Endothelial cell of umbilical vein (primary cell): ENCODE results near the gene MYBBP1A. TPM values are rescaled to one million over a fixed set of nuclear protein-coding genes. Genes with fewer than 3 reads are reported as not detected.

Experiments used
- BruUV-seq: library from RNA; stranded (reverse); fragments of 400-500 nt; replicated peaks from 2 replicates; lab custom pipeline; 2021; lab: Mats Ljungman, UMichigan
- CTCF ChIA-PET: fragments of 300-600, 350-600 bp; sonication (Branson Sonifier 250); formaldehyde crosslinking; loops from one replicate; lab custom pipeline; 2021; ENCODE audit warnings: antibody characterized with exemption, inconsistent platforms; lab: Charles Lee
- POLR2A ChIA-PET: fragments of 300-600, 350-600 bp; sonication (Branson Sonifier 250); formaldehyde crosslinking; loops from one replicate; lab custom pipeline; 2021; ENCODE audit warnings: antibody characterized with exemption, inconsistent platforms; lab: Charles Lee
- DNase-seq: peaks from one replicate; pipeline ENCODE4 v3.0.0-alpha.2; 2011; ENCODE audit warnings: low read depth, low spot score
- FAIRE-seq: peaks from 2 replicates; lab custom pipeline; 2011; peaks lifted over from hg19 to GRCh38; lab: Jason Lieb, UNC
- H2AFZ ChIP-seq: 2 replicates; pipeline ENCODE4 v1.6.0; 2012; ENCODE audit warnings: low read depth, low read length, control low read depth, inconsistent platforms
- H3K27ac ChIP-seq: 2 replicates; pipeline ENCODE4 v1.5.1; 2011; ENCODE audit warnings: low read depth, mild to moderate bottlenecking, control low read depth, low read length, moderate library complexity; ENCODE audit not compliant: insufficient read depth
- H3K27me3 ChIP-seq, 2 experiments: 2 replicates each; pipeline versions ENCODE4 v1.6.0 to v1.6.1; 2011; ENCODE audit warnings: low read length in 2 of 2, mixed read lengths in 1 of 2; ENCODE audit not compliant: control insufficient read depth in 2 of 2, insufficient read depth in 2 of 2
- H3K36me3 ChIP-seq, 2 experiments: 2 replicates in 1 of 2; 3 replicates in 1 of 2; pipeline ENCODE4 v1.5.1; 2011; ENCODE audit warnings: low read length in 2 of 2, mild to moderate bottlenecking in 1 of 2, moderate library complexity in 1 of 2; ENCODE audit not compliant: control insufficient read depth in 2 of 2, insufficient read depth in 2 of 2; ENCODE audit errors: extremely low read depth in 1 of 2
- H3K4me1 ChIP-seq: 3 replicates; pipeline ENCODE4 v1.5.1; 2011; ENCODE audit warnings: mild to moderate bottlenecking, low read length; ENCODE audit not compliant: control insufficient read depth, insufficient read depth; ENCODE audit errors: extremely low read depth
- H3K4me2 ChIP-seq: 2 replicates; pipeline ENCODE4 v1.6.1; 2011; ENCODE audit warnings: low read length, control low read depth, mixed read lengths; ENCODE audit not compliant: insufficient read depth
- H3K4me3 ChIP-seq, 3 experiments: fragments of 200-600 bp in 1 of 3; sonication (generic), shearing (Covaris generic) in 1 of 3; replicated peaks in 1 of 3; 2 replicates each; pipeline ENCODE4 v1.5.1; 2011 to 2016; ENCODE audit warnings: control low read depth in 3 of 3, low read length in 3 of 3, mild to moderate bottlenecking in 2 of 3, inconsistent platforms in 1 of 3, low read depth in 1 of 3, moderate library complexity in 1 of 3; ENCODE audit not compliant: insufficient read depth in 1 of 3
- H3K79me2 ChIP-seq: 2 replicates; pipeline ENCODE4 v1.6.0; 2012; ENCODE audit warnings: low read length, inconsistent platforms; ENCODE audit not compliant: control insufficient read depth, insufficient read depth
- H3K9ac ChIP-seq: replicated peaks from 2 replicates; pipeline ENCODE3; 2011; ENCODE audit warnings: low read length, control low read depth; ENCODE audit not compliant: insufficient read depth; ENCODE audit errors: extremely low read depth
- H3K9me1 ChIP-seq: replicated peaks from 3 replicates; pipeline ENCODE4 v1.6.0; 2011; ENCODE audit warnings: mild to moderate bottlenecking, low read length; ENCODE audit not compliant: control insufficient read depth, insufficient read depth; ENCODE audit errors: extremely low read depth
- H3K9me3 ChIP-seq: replicated peaks from 2 replicates; pipeline ENCODE4 v1.5.1; 2012; ENCODE audit warnings: low read length, inconsistent platforms; ENCODE audit not compliant: control insufficient read depth, insufficient read depth
- H4K20me1 ChIP-seq: replicated peaks from 2 replicates; pipeline ENCODE3; 2011; ENCODE audit warnings: mild to moderate bottlenecking, low read length; ENCODE audit not compliant: control insufficient read depth, insufficient read depth; ENCODE audit errors: extremely low read depth
- CTCF ChIP-seq, 2 donors: IDR thresholded peaks; 1 replicate in 1 of 2; 2 replicates in 1 of 2; pipeline ENCODE4 v1.5.1; 2011; ENCODE audit warnings: low read length in 2 of 2, mild to moderate bottlenecking in 2 of 2, moderate library complexity in 2 of 2, control low read depth in 1 of 2, inconsistent platforms in 1 of 2, low read depth in 1 of 2; ENCODE audit not compliant: insufficient read depth in 1 of 2; ENCODE audit errors: extremely low read depth in 1 of 2
- EZH2 ChIP-seq: IDR thresholded peaks from 2 replicates; pipeline ENCODE4 v1.6.1; 2012; ENCODE audit warnings: borderline replicate concordance, low read depth, mild to moderate bottlenecking, moderate library complexity, low read length, inconsistent platforms; ENCODE audit not compliant: severe bottlenecking
- FOS ChIP-seq: IDR thresholded peaks from 2 replicates; pipeline ENCODE4 v1.6.1; 2011; ENCODE audit warnings: mild to moderate bottlenecking, low read length, moderate library complexity, borderline replicate concordance; ENCODE audit not compliant: insufficient read depth
- JUN ChIP-seq: IDR thresholded peaks from 2 replicates; pipeline ENCODE4 v1.6.1; 2011; ENCODE audit warnings: borderline replicate concordance, low read depth; ENCODE audit not compliant: insufficient read length, insufficient read depth
- MAX ChIP-seq: IDR thresholded peaks from 2 replicates; pipeline ENCODE4 v1.6.1; 2011; ENCODE audit not compliant: insufficient read depth, insufficient read length
- MYC ChIP-seq: IDR thresholded peaks from one replicate; pipeline ENCODE4 v1.6.1; 2011; ENCODE audit warnings: mild to moderate bottlenecking, low read depth, low read length
- POLR2A ChIP-seq: IDR thresholded peaks from 2 replicates; pipeline ENCODE4 v1.6.1; 2012; ENCODE audit warnings: low read depth, mild to moderate bottlenecking, control low read depth, low read length
- POLR2AphosphoS5 ChIP-seq: IDR thresholded peaks from 2 replicates; pipeline ENCODE4 v1.6.1; 2012; ENCODE audit warnings: low read depth, mild to moderate bottlenecking, control low read depth, low read length, moderate library complexity; ENCODE audit not compliant: insufficient read depth
- dilution Hi-C: fragments of 300-500 bp; cut with MboI; formaldehyde crosslinking; loops from one replicate; pipeline ENCODE4 v1.15.0; 2019; ENCODE audit warnings: low sequenced_read_pairs; ENCODE audit not compliant: extremely low pct_ligation_motif_present
- intact Hi-C: fragments of 100-400 bp; cut with micrococcal nuclease; formaldehyde crosslinking; loops from one replicate; pipeline ENCODE4 v1.10.0; 2022
- polyA plus RNA-seq, 4 experiments: library from polyadenylated mRNA; depleted of rRNA in 3 of 4; stranded (reverse) in 3 of 4; unstranded in 1 of 4; fragments of >200 nt; gene quantifications; 2 replicates each; pipeline versions ENCODE4 v1.2.1 to v1.2.3, GENCODE V29; 2011 to 2012; ENCODE audit warnings: missing spikeins in 1 of 4
- total RNA-seq: library from RNA; stranded (reverse); gene quantifications from 2 replicates; pipeline ENCODE4 v1.2.3, GENCODE V29; 2021

The MYBBP1A gene
- total and polyA plus RNA-seq, 2 donors (not counting 3 experiments of a cell fraction or from before 2014, with no cell fraction given), result 26.8 to 79.2 TPM

- no peak for FAIRE-seq
- no TSS peak for BruUV-seq
- Histone ChIP-seq H3K27me3 (no peaks in the 10 kb centered on the region), H3K27ac (peak overlapping the region; percentile 12), H3K4me3 (no peak overlapping the region), H2AFZ (peak overlapping the region; percentile 34), H3K4me2 (no peak overlapping the region), H3K9ac (no peak overlapping the region), H4K20me1 (no peaks in the 10 kb centered on the region), H3K9me1 (no peaks in the 10 kb centered on the region), H3K79me2 (no peaks in the 10 kb centered on the region), H3K36me3 (peaks cover 0 to 9% of the 10 kb centered on the region in 2 experiments), H3K9me3 (no peaks in the 10 kb centered on the region), H3K4me1 (peaks cover 21% of the 10 kb centered on the region)
- POLR2A ChIA-PET, result no interaction called here
- dilution Hi-C loops, result no loop called here
- no peak for TF ChIP-seq EZH2
- no peak for TF ChIP-seq MYC
- TF ChIP-seq POLR2A, result no peak
- no peak for TF ChIP-seq FOS
- no peak for TF ChIP-seq CTCF (IDR thresholded peaks at IDR 0.05; ENCODE audit: extremely low read depth in 1 of 2, insufficient read depth in 1 of 2, low read depth in 1 of 2, low read length in 2 of 2)
- no peak for TF ChIP-seq POLR2AphosphoS5
- TF ChIP-seq JUN, result no peak
- no peak for TF ChIP-seq MAX
- intact Hi-C loops, result loop anchor here (1.0 to 2.0 kb wide), 2 partner anchors 12 to 14 kb away; no protein-coding TSS in a partner anchor
- DNase-seq, result no peak
- CTCF ChIA-PET, result interaction anchor here (1.1 to 1.3 kb wide), 3 partner anchors 20 to 319 kb away, joined by 3 to 4 read pairs (median 3); partner anchors contain the start of gene SPNS2
These were observed 36.3 kb downstream of the MYBBP1A start for GRCh38 chr17:4518901-4519300.
